GM18526 (cell line): ENCODE results near the gene CTSV.

Experiments
- POLR2A ChIP-seq: IDR thresholded peaks from 3 replicates; pipeline ENCODE4 v1.6.1; 2011; ENCODE audit not compliant: insufficient read length; ENCODE audit errors: extremely low read depth

The CTSV gene

GRCh38 chr9:97045300-97045699 lies 6.4 kb upstream of the CTSV start:
- no peak for TF ChIP-seq POLR2A

GRCh38 chr9:97041898-97042297 lies 3.0 kb upstream of the CTSV start:
- no peak for TF ChIP-seq POLR2A

GRCh38 chr9:97039514-97039860 lies 545 bp upstream of the CTSV start:
- TF ChIP-seq POLR2A: no peak
